ENCODE data around the gene PITHD1. TPM values are rescaled to one million over a fixed set of nuclear protein-coding genes. Genes with fewer than 3 reads are reported as not detected.
A peak's percentile ranks its signal among the peaks of the same experiment; 100 is the strongest.
"Not testable (repeated sequence)": the region's sequence is repeated elsewhere in the genome, so short reads cannot be mapped to it uniquely, and the experiment has no call there.

The PITHD1 gene
- 57.9 TPM for total RNA-seq

- peak; percentile 85 for DNase-seq
Observed at GRCh38 chr1:23777979-23778814, at the start of gene PITHD1. Gene PITHD1, plus strand, starts transcription at chr1:23778418. Its CDS starts 98 bp downstream, at chr1:23778516.

- no peak for DNase-seq
Observed at GRCh38 chr1:23732363-23733224, 45.6 kb upstream of the PITHD1 start.

- DNase-seq = not testable (repeated sequence)
Observed at GRCh38 chr1:23733281-23733680, 44.9 kb upstream of the PITHD1 start.

- DNase-seq = no peak
Observed at GRCh38 chr1:23736437-23737134, 41.6 kb upstream of the PITHD1 start.

- no peak for DNase-seq
Observed at GRCh38 chr1:23741609-23742008, 36.6 kb upstream of the PITHD1 start.

GRCh38 chr1:23742670-23743286 is 35.4 kb upstream of the PITHD1 start:
- peak; percentile 62 for DNase-seq

GRCh38 chr1:23743287-23744152 is 34.7 kb upstream of the PITHD1 start, which contains the start of gene ELOA:
Gene ELOA, plus strand, starts transcription at chr1:23743471. Its CDS starts 33 bp downstream, at chr1:23743504.
- peak; percentile 62 for DNase-seq

- DNase-seq = no peak
Observed at GRCh38 chr1:23745515-23745914, 32.7 kb upstream of the PITHD1 start.

- DNase-seq = no peak
Observed at GRCh38 chr1:23748016-23748415, 30.2 kb upstream of the PITHD1 start.

GRCh38 chr1:23751050-23751814 is 27.0 kb upstream of the PITHD1 start:
- DNase-seq = no peak

- DNase-seq = no peak
Observed at GRCh38 chr1:23751815-23752200, 26.4 kb upstream of the PITHD1 start.

GRCh38 chr1:23752909-23753308 is 25.3 kb upstream of the PITHD1 start:
- DNase-seq = no peak

GRCh38 chr1:23756676-23757075 is 21.5 kb upstream of the PITHD1 start:
- no peak for DNase-seq

- DNase-seq = no peak
Observed at GRCh38 chr1:23757812-23758211, 20.4 kb upstream of the PITHD1 start.

GRCh38 chr1:23759277-23759676 is 18.9 kb upstream of the PITHD1 start:
- DNase-seq = peak; percentile 39

- DNase-seq = no peak
Observed at GRCh38 chr1:23763041-23763577, 15.1 kb upstream of the PITHD1 start.

- no peak for DNase-seq
Observed at GRCh38 chr1:23768733-23769132, 9.5 kb upstream of the PITHD1 start.

- DNase-seq = peak; percentile 72
Observed at GRCh38 chr1:23772049-23772853, 6.0 kb upstream of the PITHD1 start.

- DNase-seq = no peak
Observed at GRCh38 chr1:23772854-23773242, 5.4 kb upstream of the PITHD1 start.

All from occipital lobe (tissue), 2 donors.